Measurements from ENCODE around the gene CLEC16A.
"Not testable (repeated sequence)": the region's sequence is repeated elsewhere in the genome, so short reads cannot be mapped to it uniquely, and the experiment has no call there.

The CLEC16A gene

GRCh38 chr16:10923650-10924214 lies 20.6 kb upstream of the CLEC16A start:
- no peak for DNase-seq (ENCODE audit: low read depth in 2 of 2)

GRCh38 chr16:10925285-10925684 lies 19.1 kb upstream of the CLEC16A start:
- not testable (repeated sequence) for DNase-seq (ENCODE audit: low read depth in 2 of 2)

GRCh38 chr16:10926094-10926493 lies 18.3 kb upstream of the CLEC16A start:
- DNase-seq (ENCODE audit: low read depth in 2 of 2), result no peak

DNA sequence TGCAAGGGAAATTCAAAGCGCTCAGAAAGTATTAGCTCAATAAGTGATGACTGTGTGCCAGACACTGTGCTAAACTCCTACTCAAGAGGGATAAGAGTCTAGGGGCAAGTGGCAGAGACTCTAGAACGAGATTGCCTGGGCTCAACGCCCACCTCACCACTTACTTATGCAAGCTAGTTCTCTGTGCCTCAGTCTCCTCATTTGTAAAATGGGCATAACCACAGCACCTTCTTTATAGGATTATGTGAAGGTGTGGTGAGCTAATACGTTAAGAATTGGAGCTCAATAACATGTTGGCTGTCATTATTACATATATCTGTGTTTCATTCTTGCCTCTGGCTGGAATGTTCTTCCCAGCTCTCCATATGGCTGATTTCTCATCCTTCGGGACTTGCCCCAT lies 17.5 kb upstream of the CLEC16A start:
- no peak for DNase-seq (ENCODE audit: low read depth in 2 of 2)

- no peak for DNase-seq (ENCODE audit: low read depth in 2 of 2)
These were observed 16.8 kb upstream of the CLEC16A start for GRCh38 chr16:10927497-10928112.

DNA sequence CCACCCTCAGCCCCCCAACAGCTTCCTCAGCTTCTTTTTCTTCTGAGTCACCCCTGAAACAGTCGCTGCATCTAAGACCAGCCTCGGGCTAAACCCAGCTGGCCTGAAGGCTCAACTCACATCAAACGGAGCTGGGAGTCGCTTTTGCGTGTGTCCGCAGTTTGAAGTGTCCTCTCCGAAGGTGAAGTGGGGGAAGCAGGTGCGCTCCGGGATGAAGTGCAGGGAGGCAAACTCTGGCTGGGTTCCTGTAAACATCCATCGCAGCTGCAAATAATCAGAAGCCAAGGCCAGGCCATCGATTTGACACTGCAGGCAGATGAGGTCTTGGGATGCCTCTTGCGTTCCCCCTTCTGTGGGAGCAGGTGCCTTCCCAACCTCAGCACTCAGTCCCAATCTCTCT lies 15.3 kb upstream of the CLEC16A start:
- not testable (repeated sequence) for DNase-seq (ENCODE audit: low read depth in 2 of 2)

DNA sequence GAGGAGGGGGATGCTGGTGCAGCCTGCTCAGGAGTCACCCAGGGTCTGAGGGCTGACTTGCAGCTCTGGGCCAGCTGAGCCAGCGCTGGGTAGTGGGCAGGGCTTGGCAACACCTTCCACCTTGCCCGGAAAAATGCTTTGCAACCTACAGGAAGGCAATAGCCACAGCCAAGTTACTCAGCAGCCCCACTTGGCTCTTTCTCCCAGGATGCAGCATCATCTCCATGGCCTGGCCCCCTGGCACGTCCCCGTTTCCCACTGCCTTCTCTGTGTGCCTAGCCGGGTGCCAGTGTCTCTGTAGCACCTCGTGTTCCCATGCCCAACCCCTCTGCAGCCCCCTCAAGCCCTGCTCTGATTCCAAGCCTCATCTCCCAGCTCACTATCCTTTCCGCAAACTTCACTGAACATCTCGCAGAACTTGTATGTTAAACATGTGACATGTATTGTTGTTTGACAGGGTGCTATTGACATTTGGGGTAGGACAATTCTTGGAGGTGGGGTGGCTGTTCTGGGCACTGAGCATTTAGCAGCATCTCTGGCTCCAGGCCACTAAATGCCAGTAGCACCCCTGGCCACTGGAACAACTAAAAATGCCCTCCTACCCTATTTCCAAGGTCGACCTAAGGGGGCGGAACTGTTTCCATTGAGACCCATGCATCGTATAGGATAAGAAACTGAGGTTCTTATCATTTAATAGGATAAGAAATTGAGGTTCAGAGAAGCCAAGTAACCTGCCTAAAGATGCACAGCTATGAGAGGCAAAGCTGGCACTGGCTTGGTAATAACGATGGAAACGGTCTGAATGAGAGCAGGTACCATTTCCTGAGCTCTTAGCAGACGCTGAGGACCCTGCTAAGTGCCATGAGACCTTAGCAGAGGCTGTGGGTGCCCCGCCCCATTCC lies 14.3 kb upstream of the CLEC16A start:
- DNase-seq (ENCODE audit: low read depth in 2 of 2), result no peak

DNA sequence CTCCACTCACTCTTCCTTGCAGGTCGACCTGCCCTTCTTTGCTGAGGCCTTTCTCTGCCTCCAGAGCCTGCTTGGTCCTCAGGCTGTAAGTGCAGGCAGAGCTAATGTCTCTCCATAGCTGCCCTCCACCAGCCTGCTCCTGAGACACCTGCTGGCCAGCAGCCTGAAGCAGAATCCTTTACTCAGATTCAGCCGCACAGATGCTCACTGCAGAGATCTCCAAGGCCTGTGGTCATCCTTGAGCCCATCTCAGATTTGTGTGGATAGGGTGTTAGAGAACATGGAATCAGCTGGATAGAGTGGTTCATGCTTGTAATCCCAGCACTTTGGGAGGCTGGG lies 13.6 kb upstream of the CLEC16A start:
- DNase-seq (ENCODE audit: low read depth in 2 of 2), result no peak

- DNase-seq (ENCODE audit: low read depth in 2 of 2), result no peak
These were observed 13.2 kb upstream of the CLEC16A start for GRCh38 chr16:10931134-10931533.

DNA sequence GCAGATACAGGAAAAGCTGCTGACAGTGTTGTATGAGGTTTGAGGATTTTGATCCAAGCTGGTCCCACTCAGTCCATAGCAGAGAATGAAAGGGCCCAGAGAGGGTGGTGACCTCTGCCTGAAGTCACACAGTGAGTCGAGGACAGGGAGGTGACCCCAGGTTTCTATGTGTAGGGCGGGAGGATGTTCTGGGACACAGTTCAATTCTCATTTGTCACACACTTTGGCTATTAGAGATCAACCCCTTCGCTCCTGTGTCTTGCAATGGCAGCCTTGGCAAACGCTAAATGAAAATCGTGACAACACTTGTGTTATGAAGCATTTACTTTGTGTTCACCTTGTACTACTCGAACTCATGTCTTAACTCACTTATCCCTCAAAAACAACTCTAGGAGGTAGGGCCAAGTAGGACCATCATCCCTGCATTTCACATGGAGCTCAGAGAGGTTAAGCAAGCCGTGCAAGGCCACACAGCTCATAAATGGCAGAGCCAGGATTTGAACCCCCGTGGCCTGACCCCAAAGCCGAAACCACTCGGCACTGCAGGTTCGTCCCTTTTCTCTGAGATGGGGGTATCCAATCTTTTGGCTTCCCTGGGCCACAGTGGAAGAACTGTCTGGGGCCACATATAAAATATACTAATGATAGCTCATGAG lies 12.3 kb upstream of the CLEC16A start:
- DNase-seq (ENCODE audit: low read depth in 2 of 2), result no peak

GRCh38 chr16:10932959-10933710 lies 11.2 kb upstream of the CLEC16A start:
- no peak for DNase-seq (ENCODE audit: low read depth in 2 of 2)

DNA sequence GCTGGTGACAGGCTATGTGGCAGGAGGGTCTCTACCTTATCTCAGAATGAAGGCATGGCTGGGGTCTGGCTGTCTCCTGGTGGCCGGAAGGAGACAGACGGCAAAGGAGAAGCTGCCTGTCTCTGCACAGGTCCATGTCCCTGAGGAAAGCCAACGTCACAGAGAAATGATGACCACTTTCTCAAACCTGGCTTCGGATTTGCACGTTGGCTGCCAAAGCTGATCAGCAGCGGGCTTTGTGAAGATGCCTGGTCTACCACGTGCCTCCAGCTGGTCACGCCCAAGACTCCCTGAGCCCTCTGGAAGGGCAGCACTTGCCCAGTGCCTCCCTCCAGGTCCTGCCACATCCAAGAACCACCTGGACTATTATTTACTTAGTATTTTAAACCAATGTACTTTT lies 10.5 kb upstream of the CLEC16A start:
- no peak for DNase-seq (ENCODE audit: low read depth in 2 of 2)

GRCh38 chr16:10934325-10935107 lies 9.8 kb upstream of the CLEC16A start:
- DNase-seq (ENCODE audit: low read depth in 2 of 2), result no peak

DNA sequence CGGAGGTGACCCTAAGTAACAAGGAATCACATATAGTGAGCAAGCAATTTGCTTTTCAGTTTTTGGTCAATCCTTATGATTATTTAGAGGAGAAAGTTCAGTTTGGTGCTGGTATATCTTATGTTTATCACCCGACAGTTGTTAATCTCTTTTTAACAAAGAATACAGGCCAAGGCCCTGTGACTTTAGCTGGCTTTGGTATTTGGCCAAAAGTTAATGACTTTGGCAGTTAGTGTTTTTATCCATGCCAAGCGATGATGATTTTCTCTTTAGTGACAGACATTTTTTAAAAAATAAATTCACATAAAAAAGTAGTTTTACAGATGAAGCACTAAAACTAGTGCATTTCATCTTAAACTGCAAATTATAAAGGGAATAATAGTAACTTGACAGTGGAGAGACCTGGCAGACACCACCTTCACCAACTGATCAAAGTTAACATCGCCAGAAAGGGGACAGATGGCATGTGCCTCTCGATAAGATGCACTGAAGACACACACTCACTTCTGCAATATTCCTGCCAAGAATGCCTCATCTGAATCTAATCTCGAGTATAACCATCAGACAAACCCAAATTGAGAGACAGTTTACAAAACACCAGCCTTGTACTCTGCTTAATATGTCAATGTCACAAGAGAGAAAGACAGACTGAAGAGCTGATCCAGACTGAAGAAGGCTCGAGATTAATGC lies 9.0 kb upstream of the CLEC16A start:
- DNase-seq (ENCODE audit: low read depth in 2 of 2), result no peak

DNA sequence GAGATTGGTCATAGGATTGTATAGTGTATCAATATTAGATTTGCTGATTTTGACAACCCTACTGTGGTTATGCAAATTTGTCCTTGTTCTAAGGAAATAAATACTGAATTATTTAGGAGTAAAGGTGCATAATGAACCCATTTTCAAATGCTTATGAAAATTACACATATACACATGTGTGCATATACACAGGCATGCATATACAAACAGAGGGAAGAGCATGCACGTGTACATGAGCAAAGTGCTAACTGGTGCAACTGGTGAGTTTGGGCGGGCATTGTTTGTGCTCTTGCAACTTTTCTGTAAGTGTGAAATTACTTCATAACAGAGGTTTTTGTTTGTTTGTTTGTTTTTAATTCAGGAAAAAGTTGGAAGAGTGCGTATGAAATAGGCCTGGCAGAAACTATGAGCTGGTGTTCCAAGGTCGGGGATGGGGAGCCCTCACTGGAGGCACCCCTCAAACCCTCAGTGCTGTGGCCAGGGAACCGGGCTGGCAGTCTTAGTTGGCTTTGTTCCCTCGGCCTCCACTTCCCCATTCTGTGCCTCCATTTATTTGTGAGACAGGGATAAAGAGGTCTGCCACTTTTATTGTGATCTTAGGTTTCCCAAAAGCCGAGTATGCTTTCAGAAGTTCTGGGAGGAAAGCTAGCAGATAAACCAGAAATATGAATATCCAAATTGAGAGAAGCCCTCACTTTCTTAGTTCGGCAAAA lies 7.9 kb upstream of the CLEC16A start:
- DNase-seq (ENCODE audit: low read depth in 2 of 2), result no peak

DNA sequence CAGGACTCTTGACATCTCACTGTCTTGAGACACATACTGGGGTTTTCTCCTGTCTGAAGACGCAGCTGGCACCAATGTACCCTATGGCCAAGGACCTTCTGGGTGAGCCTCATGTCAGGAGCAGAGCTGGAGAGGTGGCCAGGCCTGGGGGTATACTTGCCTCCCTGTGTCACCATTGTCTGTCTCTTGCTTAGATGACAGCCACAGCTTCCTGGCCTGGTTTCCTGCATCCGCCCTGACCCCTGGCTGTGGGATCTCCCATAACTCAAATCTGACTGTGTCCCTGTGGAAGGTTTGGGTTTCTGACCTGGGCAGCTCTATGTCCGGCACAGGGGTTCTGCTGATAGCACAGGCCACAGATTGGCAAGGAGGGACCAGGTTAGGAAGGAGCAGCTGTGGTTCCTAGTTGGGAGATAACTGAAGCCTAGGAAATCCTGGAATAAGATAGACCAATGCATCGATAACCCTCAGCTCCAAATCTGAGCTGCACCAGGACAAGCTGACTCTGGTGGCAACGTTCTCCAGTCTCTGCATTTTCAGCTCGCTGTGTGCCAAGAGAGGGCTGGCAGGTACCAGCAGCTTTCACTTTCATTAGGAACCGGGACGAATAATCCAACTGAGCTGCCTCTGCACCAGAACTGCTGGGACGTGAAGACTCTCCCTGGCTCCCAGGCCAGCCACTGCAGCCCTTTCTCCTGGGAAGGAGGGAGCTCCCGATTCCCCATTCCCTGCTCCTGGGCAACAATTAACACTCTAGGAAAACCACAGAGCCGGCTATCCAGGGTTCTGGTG lies 7.1 kb upstream of the CLEC16A start:
- DNase-seq (ENCODE audit: low read depth in 2 of 2), result no peak

DNA sequence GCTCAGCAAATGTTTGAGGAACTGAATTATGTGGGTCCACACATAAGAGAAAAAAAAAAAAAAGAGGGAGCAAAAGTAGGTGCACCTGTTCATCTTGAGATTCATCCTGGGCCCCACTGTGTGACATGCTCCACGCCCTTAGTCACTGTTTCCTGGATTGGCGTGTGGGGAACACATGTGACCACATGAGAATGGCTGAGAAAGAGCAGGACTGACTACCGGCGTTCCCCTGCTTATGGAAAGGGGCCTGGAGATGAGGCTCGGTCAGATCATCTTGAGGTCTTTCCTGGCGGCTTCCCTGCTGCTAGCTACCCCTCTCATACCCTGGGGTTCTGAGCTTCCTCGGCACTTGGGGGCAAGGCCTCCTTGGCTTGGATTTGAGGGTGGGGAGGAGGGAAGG lies 6.0 kb upstream of the CLEC16A start:
- no peak for DNase-seq (ENCODE audit: low read depth in 2 of 2)

- DNase-seq (ENCODE audit: low read depth in 2 of 2), result no peak
These were observed 5.3 kb upstream of the CLEC16A start for GRCh38 chr16:10938796-10939648.

Data from stimulated activated CD4-positive, alpha-beta T cell treated with anti-CD3 and anti-CD28 coated beads, Interleukin-12 subunit alpha, Interleukin-12 subunit beta, amount 100 ng/mL, for 24 hours (primary cell).